ENCODE results near the gene SLC2A6. TPM values are rescaled to one million over a fixed set of nuclear protein-coding genes. Genes with fewer than 3 reads are reported as not detected.

The SLC2A6 gene
- total RNA-seq, 4 donors from 2014 or later = 0.29 to 3.7 (median 0.49) TPM

GRCh38 chr9:133441571-133441970 lies 37.3 kb downstream of the SLC2A6 start:
- TF ChIP-seq CTCF (IDR thresholded peaks at IDR 0.05) = no peak
- TF ChIP-seq POLR2AphosphoS5 (IDR thresholded peaks at IDR 0.05) = no peak
- no peak for TF ChIP-seq POLR2A (IDR thresholded peaks at IDR 0.05)
- no peak for TF ChIP-seq EP300 (IDR thresholded peaks at IDR 0.05)
- Histone ChIP-seq H3K9me3 (no peaks in the 10 kb centered on the region), H3K36me3 (no peaks in the 10 kb centered on the region), H3K27me3 (no peaks in the 10 kb centered on the region), H3K4me1 (no peaks in the 10 kb centered on the region), H3K27ac (no peak overlapping the region), H3K4me3 (no peak overlapping the region)
- DNase-seq (ENCODE audit: low spot score in 2 of 2) = no peak
- WGBS = 64% methylated on average over 4 of the region's 5 CpGs

GRCh38 chr9:133440874-133441273 lies 38.0 kb downstream of the SLC2A6 start:
- H3K9me3 ChIP-seq = no peaks in the 10 kb centered on the region
- 73% methylated on average over 12 of the region's 12 CpGs for WGBS

GRCh38 chr9:133439337-133439736 lies 39.6 kb downstream of the SLC2A6 start:
- no peaks in the 10 kb centered on the region for H3K9me3 ChIP-seq
- 86% methylated on average over 4 of the region's 4 CpGs for WGBS
- no peaks in the 10 kb centered on the region for H3K36me3 ChIP-seq
- TF ChIP-seq POLR2AphosphoS5 (IDR thresholded peaks at IDR 0.05) = no peak
- no peak for TF ChIP-seq POLR2A (IDR thresholded peaks at IDR 0.05)
- no peak for TF ChIP-seq EP300 (IDR thresholded peaks at IDR 0.05)
- no peak for TF ChIP-seq CTCF (IDR thresholded peaks at IDR 0.05)
- no peaks in the 10 kb centered on the region for H3K4me1 ChIP-seq
- no peak overlapping the region for H3K4me3 ChIP-seq
- no peaks in the 10 kb centered on the region for H3K27me3 ChIP-seq
- no peak overlapping the region for H3K27ac ChIP-seq
- DNase-seq (ENCODE audit: low spot score in 2 of 2) = no peak

More at GRCh38 chr9:133440874-133441273, 38.0 kb downstream of the SLC2A6 start:
- no peak overlapping the region for H3K4me3 ChIP-seq
- H3K27me3 ChIP-seq = no peaks in the 10 kb centered on the region
- DNase-seq (ENCODE audit: low spot score in 2 of 2) = no peak
- no peaks in the 10 kb centered on the region for H3K4me1 ChIP-seq
- H3K27ac ChIP-seq = no peak overlapping the region
- H3K36me3 ChIP-seq = no peaks in the 10 kb centered on the region
- TF ChIP-seq POLR2A (IDR thresholded peaks at IDR 0.05) (no peak), CTCF (IDR thresholded peaks at IDR 0.05) (no peak), EP300 (IDR thresholded peaks at IDR 0.05) (no peak), POLR2AphosphoS5 (IDR thresholded peaks at IDR 0.05) (no peak)

- 93% methylated on average over 14 of the region's 20 CpGs for WGBS
- Histone ChIP-seq H3K9me3 (no peaks in the 10 kb centered on the region), H3K4me1 (no peaks in the 10 kb centered on the region), H3K27me3 (no peaks in the 10 kb centered on the region), H3K27ac (no peak overlapping the region), H3K36me3 (no peaks in the 10 kb centered on the region), H3K4me3 (no peak overlapping the region)
- DNase-seq (ENCODE audit: low spot score in 2 of 2) = no peak
- no peak for TF ChIP-seq POLR2A (IDR thresholded peaks at IDR 0.05)
- TF ChIP-seq POLR2AphosphoS5 (IDR thresholded peaks at IDR 0.05) = no peak
- no peak for TF ChIP-seq CTCF (IDR thresholded peaks at IDR 0.05)
- no peak for TF ChIP-seq EP300 (IDR thresholded peaks at IDR 0.05)
Observed at GRCh38 chr9:133437753-133438531, 41.0 kb downstream of the SLC2A6 start.

GRCh38 chr9:133436681-133437080 lies 42.2 kb downstream of the SLC2A6 start:
- Histone ChIP-seq H3K4me3 (no peak overlapping the region), H3K27me3 (no peaks in the 10 kb centered on the region), H3K4me1 (no peaks in the 10 kb centered on the region), H3K9me3 (no peaks in the 10 kb centered on the region), H3K27ac (no peak overlapping the region), H3K36me3 (no peaks in the 10 kb centered on the region)
- WGBS = 69% methylated on average over 7 of the region's 16 CpGs
- no peak for DNase-seq (ENCODE audit: low spot score in 2 of 2)
- TF ChIP-seq POLR2A (IDR thresholded peaks at IDR 0.05) (no peak), POLR2AphosphoS5 (IDR thresholded peaks at IDR 0.05) (no peak), CTCF (IDR thresholded peaks at IDR 0.05) (no peak), EP300 (IDR thresholded peaks at IDR 0.05) (no peak)
